Ishikawa (cell line): ENCODE measurements around the gene EFHC1.

Experiments used
- CEBPB ChIP-seq: IDR thresholded peaks from 2 replicates; pipeline ENCODE4 v1.6.1; 2012
- CREB1 ChIP-seq: IDR thresholded peaks from 2 replicates; pipeline ENCODE4 v1.6.1; 2012; ENCODE audit warnings: low read depth
- EGR1 ChIP-seq: IDR thresholded peaks from 2 replicates; pipeline ENCODE4 v1.6.1; 2012
- EP300 ChIP-seq: IDR thresholded peaks from 2 replicates; pipeline ENCODE4 v1.6.1; 2012; ENCODE audit warnings: borderline replicate concordance
- FOXM1 ChIP-seq: IDR thresholded peaks from 2 replicates; pipeline ENCODE4 v1.6.1; 2012; ENCODE audit warnings: low read depth, borderline replicate concordance
- MAX ChIP-seq: IDR thresholded peaks from 2 replicates; pipeline ENCODE4 v1.6.1; 2012
- NFIC ChIP-seq: IDR thresholded peaks from 2 replicates; pipeline ENCODE4 v1.6.1; 2012
- RAD21 ChIP-seq: IDR thresholded peaks from 2 replicates; pipeline ENCODE4 v1.6.1; 2012; ENCODE audit warnings: low read depth
- REST ChIP-seq: IDR thresholded peaks from 2 replicates; pipeline ENCODE4 v1.6.1; 2012; ENCODE audit warnings: low read depth, mild to moderate bottlenecking
- TAF1 ChIP-seq: IDR thresholded peaks from 2 replicates; pipeline ENCODE4 v1.6.1; 2012; ENCODE audit warnings: low read depth, mild to moderate bottlenecking
- TCF12 ChIP-seq: IDR thresholded peaks from 2 replicates; pipeline ENCODE4 v1.6.1; 2012; ENCODE audit warnings: low read depth
- TEAD4 ChIP-seq: IDR thresholded peaks from 2 replicates; pipeline ENCODE4 v1.6.1; 2012
- USF1 ChIP-seq: IDR thresholded peaks from 2 replicates; pipeline ENCODE4 v1.6.1; 2012
- YY1 ChIP-seq: IDR thresholded peaks from 2 replicates; pipeline ENCODE4 v1.6.1; 2012; ENCODE audit warnings: low read depth
- ZBTB7A ChIP-seq: IDR thresholded peaks from 2 replicates; pipeline ENCODE4 v1.6.1; 2012; ENCODE audit warnings: low read depth

EFHC1 gene

GRCh38 chr6:52536424-52536916, 116.3 kb downstream of the EFHC1 start:
- no peak for TF ChIP-seq RAD21
- TF ChIP-seq EGR1 = no peak
- TF ChIP-seq CEBPB = no peak
- TF ChIP-seq YY1 = no peak
- no peak for TF ChIP-seq EP300
- TF ChIP-seq ZBTB7A = no peak
- TF ChIP-seq TEAD4 = no peak
- TF ChIP-seq TCF12 = no peak
- TF ChIP-seq REST = no peak
- TF ChIP-seq USF1 = no peak
- TF ChIP-seq FOXM1 = no peak
- no peak for TF ChIP-seq CREB1
- no peak for TF ChIP-seq TAF1

- no peak for TF ChIP-seq TCF12
- no peak for TF ChIP-seq USF1
- TF ChIP-seq NFIC = no peak
- TF ChIP-seq TEAD4 = no peak
- no peak for TF ChIP-seq YY1
- no peak for TF ChIP-seq FOXM1
- no peak for TF ChIP-seq RAD21
- no peak for TF ChIP-seq CEBPB
- no peak for TF ChIP-seq ZBTB7A
- TF ChIP-seq EP300 = no peak
Observed at GRCh38 chr6:52537001-52537753, 117.0 kb downstream of the EFHC1 start.

- TF ChIP-seq TEAD4 (no peak), CEBPB (no peak), NFIC (0 out of 2 replicates have a peak, but pooled peaks have one; percentile 20)
Observed at GRCh38 chr6:52538252-52538900, 118.2 kb downstream of the EFHC1 start.

GRCh38 chr6:52538901-52539354, 118.8 kb downstream of the EFHC1 start:
- no peak for TF ChIP-seq YY1
- TF ChIP-seq TEAD4 = no peak
- TF ChIP-seq ZBTB7A = no peak
- TF ChIP-seq RAD21 = no peak
- TF ChIP-seq TCF12 = no peak
- no peak for TF ChIP-seq CEBPB
- TF ChIP-seq TAF1 = no peak
- no peak for TF ChIP-seq EP300
- no peak for TF ChIP-seq EGR1
- TF ChIP-seq FOXM1 = no peak
- TF ChIP-seq CREB1 = no peak
- no peak for TF ChIP-seq MAX

GRCh38 chr6:52539607-52540006, 119.5 kb downstream of the EFHC1 start:
- TF ChIP-seq EGR1 (no peak), TCF12 (no peak), TEAD4 (no peak)

GRCh38 chr6:52540286-52540902, 120.3 kb downstream of the EFHC1 start:
- no peak for TF ChIP-seq MAX
- no peak for TF ChIP-seq USF1
- TF ChIP-seq FOXM1 = no peak
- TF ChIP-seq YY1 = no peak
- TF ChIP-seq TAF1 = no peak
- no peak for TF ChIP-seq EGR1
- no peak for TF ChIP-seq NFIC
- TF ChIP-seq CREB1 = no peak
- TF ChIP-seq RAD21 = no peak
- no peak for TF ChIP-seq EP300
- no peak for TF ChIP-seq CEBPB
- TF ChIP-seq TEAD4 = no peak
- no peak for TF ChIP-seq ZBTB7A
